Caco-2 (cell line): Measurements from ENCODE around the gene METTL26. TPM values are rescaled to one million over a fixed set of nuclear protein-coding genes. Genes with fewer than 3 reads are reported as not detected.

Source experiments
- BruUV-seq: library from RNA; stranded (reverse); fragments of 400-500 nt; replicated peaks from 2 replicates; lab custom pipeline; 2021; lab: Mats Ljungman, UMichigan
- CTCF ChIA-PET: fragments of 300-600 bp; sonication (Branson Sonifier 250); formaldehyde crosslinking; loops from one replicate; lab custom pipeline; 2022; ENCODE audit warnings: antibody characterized with exemption; lab: Charles Lee
- POLR2A ChIA-PET: fragments of 300-600 bp; sonication (Branson Sonifier 250); formaldehyde crosslinking; loops from one replicate; lab custom pipeline; 2022; ENCODE audit warnings: antibody characterized with exemption; lab: Charles Lee
- DNase-seq, 2 experiments: peaks; one replicate each; pipeline versions ENCODE4 v3.0.0 to v3.0.0-alpha.2; 2020 to 2022
- H3K27me3 ChIP-seq: replicated peaks from 2 replicates; pipeline ENCODE4 v1.6.0; 2011; ENCODE audit warnings: low read length; ENCODE audit not compliant: control insufficient read depth, insufficient read depth
- H3K36me3 ChIP-seq: 2 replicates; pipeline ENCODE4 v1.5.1; 2011; ENCODE audit warnings: low read length; ENCODE audit not compliant: control insufficient read depth, insufficient read depth
- H3K4me1 ChIP-seq: fragments of 250-450 bp; sonication (Bioruptor Pico); 2 replicates; pipeline ENCODE4 v1.5.1; 2020; ENCODE audit warnings: mild to moderate bottlenecking
- H3K4me3 ChIP-seq: 2 replicates; pipeline ENCODE4 v1.5.1; 2011; ENCODE audit warnings: low read depth, mild to moderate bottlenecking, control low read depth, low read length
- H3K9me3 ChIP-seq: fragments of 250-450 bp; sonication (Bioruptor Pico); 2 replicates; pipeline ENCODE4 v1.5.1; 2020; ENCODE audit warnings: mild to moderate bottlenecking, moderate library complexity
- H3K27ac Mint-ChIP-seq: one replicate; pipeline ENCODE4 v1.8.0; 2022; ENCODE audit warnings: mixed read lengths; ENCODE audit not compliant: unreplicated experiment
- H3K27me3 Mint-ChIP-seq: one replicate; pipeline ENCODE4 v1.8.0; 2022; ENCODE audit warnings: mixed read lengths; ENCODE audit not compliant: insufficient read depth, unreplicated experiment
- H3K36me3 Mint-ChIP-seq: one replicate; pipeline ENCODE4 v1.8.0; 2022; ENCODE audit warnings: mild to moderate bottlenecking, mixed read lengths; ENCODE audit not compliant: insufficient read depth, unreplicated experiment
- H3K4me1 Mint-ChIP-seq: one replicate; pipeline ENCODE4 v1.8.0; 2022; ENCODE audit warnings: low read depth, mixed read lengths; ENCODE audit not compliant: unreplicated experiment
- H3K4me3 Mint-ChIP-seq: one replicate; pipeline ENCODE4 v1.8.0; 2022; ENCODE audit warnings: mild to moderate bottlenecking, moderate library complexity, mixed read lengths; ENCODE audit not compliant: unreplicated experiment
- H3K9me3 Mint-ChIP-seq: one replicate; pipeline ENCODE4 v1.8.0; 2022; ENCODE audit warnings: mixed read lengths; ENCODE audit not compliant: unreplicated experiment
- intact Hi-C: fragments of 100-400 bp; cut with micrococcal nuclease; formaldehyde crosslinking; loops from one replicate; pipeline ENCODE4 v1.10.0; 2022; ENCODE audit not compliant: unreplicated experiment
- total RNA-seq: library from RNA; stranded (reverse); gene quantifications from 2 replicates; pipeline ENCODE4 v1.2.3, GENCODE V29; 2022
- TF ChIP-seq, protein P1 (sequence below), 2 experiments: fragments of 200-600 bp in 1 of 2; IDR thresholded peaks; 1 replicate in 1 of 2; 2 replicates in 1 of 2; pipeline versions ENCODE4 v1.5.1 to v1.8.0; 2011 to 2022; ENCODE audit warnings: antibody characterized with exemption in 1 of 2, control low read depth in 1 of 2, inconsistent platforms in 1 of 2, low read depth in 1 of 2, low read length in 1 of 2, mild to moderate bottlenecking in 1 of 2, moderate library complexity in 1 of 2; ENCODE audit not compliant: insufficient read depth in 1 of 2, severe bottlenecking in 1 of 2, unreplicated experiment in 1 of 2

Gene METTL26
- total RNA-seq, 1 experiment from 2014 or later = 67.4 TPM

GRCh38 chr16:661184-661821 lies 25.2 kb upstream of the METTL26 start:
- Mint-ChIP-seq H3K27ac (no peak overlapping the region), H3K4me3 (no peak overlapping the region), H3K9me3 (no peaks in the 10 kb centered on the region), H3K27me3 (no peaks in the 10 kb centered on the region), H3K36me3 (no peaks in the 10 kb centered on the region), H3K4me1 (no peaks in the 10 kb centered on the region)
- Histone ChIP-seq H3K36me3 (no peaks in the 10 kb centered on the region; the same call in 1 of the 2 replicates), H3K4me3 (no peak overlapping the region), H3K9me3 (no peaks in the 10 kb centered on the region), H3K4me1 (no peaks in the 10 kb centered on the region), H3K27me3 (no peaks in the 10 kb centered on the region)
- ChIA-PET CTCF (no interaction called here), POLR2A (no interaction called here)
- TF ChIP-seq, protein P1, sequence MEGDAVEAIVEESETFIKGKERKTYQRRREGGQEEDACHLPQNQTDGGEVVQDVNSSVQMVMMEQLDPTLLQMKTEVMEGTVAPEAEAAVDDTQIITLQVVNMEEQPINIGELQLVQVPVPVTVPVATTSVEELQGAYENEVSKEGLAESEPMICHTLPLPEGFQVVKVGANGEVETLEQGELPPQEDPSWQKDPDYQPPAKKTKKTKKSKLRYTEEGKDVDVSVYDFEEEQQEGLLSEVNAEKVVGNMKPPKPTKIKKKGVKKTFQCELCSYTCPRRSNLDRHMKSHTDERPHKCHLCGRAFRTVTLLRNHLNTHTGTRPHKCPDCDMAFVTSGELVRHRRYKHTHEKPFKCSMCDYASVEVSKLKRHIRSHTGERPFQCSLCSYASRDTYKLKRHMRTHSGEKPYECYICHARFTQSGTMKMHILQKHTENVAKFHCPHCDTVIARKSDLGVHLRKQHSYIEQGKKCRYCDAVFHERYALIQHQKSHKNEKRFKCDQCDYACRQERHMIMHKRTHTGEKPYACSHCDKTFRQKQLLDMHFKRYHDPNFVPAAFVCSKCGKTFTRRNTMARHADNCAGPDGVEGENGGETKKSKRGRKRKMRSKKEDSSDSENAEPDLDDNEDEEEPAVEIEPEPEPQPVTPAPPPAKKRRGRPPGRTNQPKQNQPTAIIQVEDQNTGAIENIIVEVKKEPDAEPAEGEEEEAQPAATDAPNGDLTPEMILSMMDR (IDR thresholded peaks at IDR 0.05; ENCODE audit: insufficient read depth in 1 of 2, low read depth in 1 of 2, low read length in 1 of 2, severe bottlenecking in 1 of 2, unreplicated experiment in 1 of 2) = no peak
- intact Hi-C loops = no loop called here
- DNase-seq = no peak
- no TSS peak for BruUV-seq

DNA sequence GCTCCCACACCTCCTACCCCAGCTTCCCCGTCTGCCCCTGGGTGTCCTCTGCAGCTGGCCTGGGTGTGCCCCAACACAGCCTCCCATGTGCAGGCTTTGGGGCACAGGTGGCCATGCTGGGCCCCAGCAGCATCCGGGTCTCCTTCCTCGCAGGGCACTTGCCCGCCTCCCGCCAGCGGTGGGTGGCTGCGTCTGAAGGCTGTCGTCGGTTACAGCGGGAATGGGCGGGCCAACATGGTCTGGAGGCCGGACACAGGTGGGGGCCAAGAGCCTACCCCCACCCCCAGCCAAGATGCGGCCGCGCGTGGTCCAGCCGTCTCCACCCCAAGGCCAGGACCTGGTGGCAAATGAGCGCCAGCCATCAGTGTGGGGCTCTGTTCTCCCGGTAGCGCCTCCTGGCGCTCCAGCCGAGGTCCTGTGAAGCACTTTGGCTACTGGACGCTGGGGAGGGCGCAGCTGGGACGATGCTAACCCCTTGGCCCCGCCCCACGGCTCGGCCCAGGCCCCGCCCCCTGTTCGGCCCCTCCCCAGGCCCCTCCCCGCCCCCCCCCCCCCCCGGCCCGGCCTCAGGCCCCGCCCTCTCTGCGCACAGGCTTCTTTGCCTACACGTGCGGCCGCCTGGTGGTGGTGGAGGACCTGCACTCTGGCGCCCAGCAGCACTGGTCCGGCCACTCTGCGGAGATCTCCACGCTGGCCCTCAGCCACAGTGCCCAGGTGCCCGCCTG lies 24.5 kb upstream of the METTL26 start:
- H3K36me3 Mint-ChIP-seq = no peaks in the 10 kb centered on the region
- BruUV-seq = no TSS peak
- TF ChIP-seq, protein P1 (IDR thresholded peaks at IDR 0.05; ENCODE audit: insufficient read depth in 1 of 2, low read depth in 1 of 2, low read length in 1 of 2, severe bottlenecking in 1 of 2, unreplicated experiment in 1 of 2) = no peak
- no peaks in the 10 kb centered on the region for H3K9me3 ChIP-seq
- no peaks in the 10 kb centered on the region for H3K27me3 ChIP-seq
- intact Hi-C loops = no loop called here
- H3K4me3 ChIP-seq = no peak overlapping the region
- ChIA-PET POLR2A (no interaction called here), CTCF (no interaction called here)
- no peaks in the 10 kb centered on the region for H3K4me1 ChIP-seq
- DNase-seq = peak in 1 of 2 experiments; percentile 51
- H3K27me3 Mint-ChIP-seq = no peaks in the 10 kb centered on the region
- H3K9me3 Mint-ChIP-seq = no peaks in the 10 kb centered on the region
- no peaks in the 10 kb centered on the region; the same call in 1 of the 2 replicates for H3K36me3 ChIP-seq
- H3K27ac Mint-ChIP-seq = no peak overlapping the region
- no peak overlapping the region for H3K4me3 Mint-ChIP-seq
- no peaks in the 10 kb centered on the region for H3K4me1 Mint-ChIP-seq

- BruUV-seq = no TSS peak
- H3K27me3 Mint-ChIP-seq = no peaks in the 10 kb centered on the region
- TF ChIP-seq, protein P1 (IDR thresholded peaks at IDR 0.05; ENCODE audit: insufficient read depth in 1 of 2, low read depth in 1 of 2, low read length in 1 of 2, severe bottlenecking in 1 of 2, unreplicated experiment in 1 of 2) = no peak
- ChIA-PET POLR2A (no interaction called here), CTCF (no interaction called here)
- no peaks in the 10 kb centered on the region for H3K4me1 Mint-ChIP-seq
- intact Hi-C loops = no loop called here
- Histone ChIP-seq H3K9me3 (no peaks in the 10 kb centered on the region), H3K4me1 (no peaks in the 10 kb centered on the region), H3K27me3 (no peaks in the 10 kb centered on the region), H3K4me3 (no peak overlapping the region), H3K36me3 (no peaks in the 10 kb centered on the region; the same call in 1 of the 2 replicates)
- no peak overlapping the region for H3K27ac Mint-ChIP-seq
- no peak for DNase-seq
- H3K9me3 Mint-ChIP-seq = no peaks in the 10 kb centered on the region
- H3K4me3 Mint-ChIP-seq = no peak overlapping the region
- no peaks in the 10 kb centered on the region for H3K36me3 Mint-ChIP-seq
Measured at GRCh38 chr16:660132-660458, 24.0 kb upstream of the METTL26 start.
